DND-41 (cell line): ENCODE measurements around the gene LRRTM4.

Source experiments
- EZH2 ChIP-seq: IDR thresholded peaks from 3 replicates; pipeline ENCODE4 v1.6.1; 2012; ENCODE audit warnings: borderline replicate concordance, low read depth, mild to moderate bottlenecking, moderate library complexity, low read length, inconsistent platforms; ENCODE audit not compliant: severe bottlenecking
- TF ChIP-seq, protein P1 (sequence below): IDR thresholded peaks from 2 replicates; pipeline ENCODE4 v1.5.1; 2012; ENCODE audit warnings: borderline replicate concordance, low read length, moderate library complexity, mild to moderate bottlenecking; ENCODE audit not compliant: poor library complexity, severe bottlenecking; ENCODE audit errors: extremely low read depth

DNA sequence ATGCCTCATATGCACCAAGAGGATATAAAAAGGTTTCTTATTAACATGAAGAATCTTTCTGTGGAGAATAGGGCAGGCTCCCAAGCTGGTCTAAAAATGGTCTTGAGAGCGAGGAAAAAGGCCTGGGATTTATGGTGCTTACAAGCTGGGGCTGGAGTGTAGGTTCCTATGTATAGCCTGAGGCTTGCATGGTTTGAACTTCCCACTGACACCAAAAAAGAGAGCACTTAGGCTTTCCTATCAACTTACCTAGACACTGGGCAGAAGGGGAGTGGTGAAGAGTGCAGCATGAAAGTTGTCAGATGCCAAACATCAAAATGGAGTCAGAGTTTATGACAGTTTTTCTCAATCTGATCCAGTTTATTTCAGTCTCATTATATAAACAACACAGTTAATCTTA lies 784.6 kb downstream of the LRRTM4 start:
- TF ChIP-seq EZH2 = no peak
- TF ChIP-seq, protein P1, sequence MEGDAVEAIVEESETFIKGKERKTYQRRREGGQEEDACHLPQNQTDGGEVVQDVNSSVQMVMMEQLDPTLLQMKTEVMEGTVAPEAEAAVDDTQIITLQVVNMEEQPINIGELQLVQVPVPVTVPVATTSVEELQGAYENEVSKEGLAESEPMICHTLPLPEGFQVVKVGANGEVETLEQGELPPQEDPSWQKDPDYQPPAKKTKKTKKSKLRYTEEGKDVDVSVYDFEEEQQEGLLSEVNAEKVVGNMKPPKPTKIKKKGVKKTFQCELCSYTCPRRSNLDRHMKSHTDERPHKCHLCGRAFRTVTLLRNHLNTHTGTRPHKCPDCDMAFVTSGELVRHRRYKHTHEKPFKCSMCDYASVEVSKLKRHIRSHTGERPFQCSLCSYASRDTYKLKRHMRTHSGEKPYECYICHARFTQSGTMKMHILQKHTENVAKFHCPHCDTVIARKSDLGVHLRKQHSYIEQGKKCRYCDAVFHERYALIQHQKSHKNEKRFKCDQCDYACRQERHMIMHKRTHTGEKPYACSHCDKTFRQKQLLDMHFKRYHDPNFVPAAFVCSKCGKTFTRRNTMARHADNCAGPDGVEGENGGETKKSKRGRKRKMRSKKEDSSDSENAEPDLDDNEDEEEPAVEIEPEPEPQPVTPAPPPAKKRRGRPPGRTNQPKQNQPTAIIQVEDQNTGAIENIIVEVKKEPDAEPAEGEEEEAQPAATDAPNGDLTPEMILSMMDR = no peak
